HepG2 (cell line): ENCODE measurements around the gene AARSD1. TPM values are rescaled to one million over a fixed set of nuclear protein-coding genes. Genes with fewer than 3 reads are reported as not detected.

Experiments used
- FOXC1 ChIP-seq: sonication (generic); formaldehyde crosslinking; IDR thresholded peaks from 2 replicates; pipeline ENCODE4 v1.8.0; 2022; ENCODE audit warnings: mild to moderate bottlenecking, missing genetic modification reagents, borderline replicate concordance
- GATAD2A ChIP-seq: IDR thresholded peaks from 2 replicates; pipeline ENCODE4 v1.6.1; 2016
- GFI1 ChIP-seq: sonication (generic); formaldehyde crosslinking; IDR thresholded peaks from 2 replicates; pipeline ENCODE4 v1.5.0; 2020; ENCODE audit warnings: missing genetic modification reagents, mild to moderate bottlenecking, borderline replicate concordance
- HMG20A ChIP-seq: IDR thresholded peaks from 2 replicates; pipeline ENCODE4 v1.6.1; 2016; ENCODE audit warnings: borderline replicate concordance
- JARID2 ChIP-seq: sonication (generic); formaldehyde crosslinking; IDR thresholded peaks from 2 replicates; pipeline ENCODE4 v1.8.1; 2023; ENCODE audit warnings: missing genetic modification reagents, inconsistent platforms; ENCODE audit not compliant: insufficient replicate concordance
- MIXL1 ChIP-seq: IDR thresholded peaks from 2 replicates; pipeline ENCODE4 v1.6.1; 2016
- RNF2 ChIP-seq: fragments of 450-650 bp; conservative IDR thresholded peaks from 2 replicates; pipeline ENCODE4 v1.6.1; 2016; ENCODE audit warnings: low read depth
- SIX1 ChIP-seq: sonication (generic); formaldehyde crosslinking; IDR thresholded peaks from 2 replicates; pipeline ENCODE4 v1.4.0; 2020; ENCODE audit warnings: missing genetic modification reagents, borderline replicate concordance
- ZKSCAN8 ChIP-seq: IDR thresholded peaks from 2 replicates; pipeline ENCODE4 v1.6.1; 2016; ENCODE audit warnings: borderline replicate concordance, missing genetic modification reagents, missing compliant biosample characterization
- ZNF703 ChIP-seq: sonication (generic); formaldehyde crosslinking; IDR thresholded peaks from 2 replicates; pipeline ENCODE4 v1.5.1; 2020; ENCODE audit warnings: missing genetic modification reagents, mild to moderate bottlenecking, moderate library complexity, borderline replicate concordance
- ZNF737 ChIP-seq: sonication (generic); formaldehyde crosslinking; IDR thresholded peaks from 2 replicates; pipeline ENCODE4 v1.5.0; 2020; ENCODE audit warnings: missing genetic modification reagents, mild to moderate bottlenecking, borderline replicate concordance
- ZSCAN9 ChIP-seq: IDR thresholded peaks from 2 replicates; pipeline ENCODE4 v1.6.1; 2016; ENCODE audit warnings: borderline replicate concordance
- polyA plus RNA-seq, 8 experiments: library from polyadenylated mRNA; depleted of rRNA in 3 of 8; stranded (reverse) in 7 of 8; unstranded in 1 of 8; fragments of >200 nt; fragmentation: Illumina TruSeq in 4 of 8; extraction: Trizol in 4 of 8; gene quantifications; 2 replicates each; pipeline versions ENCODE4 v1.2.1 to v1.2.3, GENCODE V29; 2011 to 2016; ENCODE audit warnings: low read depth in 4 of 8, missing spikeins in 1 of 8, mixed read lengths in 1 of 8; ENCODE audit not compliant: insufficient read depth in 1 of 8
- total RNA-seq, 5 experiments: library from RNA; depleted of rRNA; stranded (reverse); fragments of >200 nt; fragmentation: Illumina TruSeq; extraction: Trizol; gene quantifications; 2 replicates each; pipeline ENCODE4 v1.2.3, GENCODE V29; 2016; ENCODE audit warnings: low read depth in 1 of 5
- TF ChIP-seq, protein P1 (sequence below): sonication (generic); formaldehyde crosslinking; conservative IDR thresholded peaks from 2 replicates; pipeline ENCODE4 v1.4.0; 2020; ENCODE audit warnings: mild to moderate bottlenecking, missing genetic modification reagents, moderate library complexity
- TF ChIP-seq, protein P2 (sequence below): sonication (generic); formaldehyde crosslinking; IDR thresholded peaks from 2 replicates; pipeline ENCODE4 v1.5.0; 2020; ENCODE audit warnings: mild to moderate bottlenecking, missing genetic modification reagents
- TF ChIP-seq, protein P3 (sequence below): sonication (generic); formaldehyde crosslinking; conservative IDR thresholded peaks from 2 replicates; pipeline ENCODE4 v1.4.0; 2020; ENCODE audit warnings: missing genetic modification reagents
- TF ChIP-seq, protein P4 (sequence below): sonication (generic); formaldehyde crosslinking; IDR thresholded peaks from 2 replicates; pipeline ENCODE4 v1.8.1; 2022; ENCODE audit warnings: low read depth, mild to moderate bottlenecking, missing genetic modification reagents
- TF ChIP-seq, protein P5 (sequence below), 2 experiments: fragments of 450-650 bp in 1 of 2; sonication (generic) in 1 of 2; formaldehyde crosslinking; IDR thresholded peaks; 2 replicates each; pipeline versions ENCODE4 v1.5.0 to v1.8.0; 2020 to 2022; ENCODE audit warnings: mild to moderate bottlenecking in 1 of 2, missing genetic modification reagents in 1 of 2

Gene AARSD1
- total and polyA plus RNA-seq, 2 of the 13 experiments (the other 11 are each of a cell fraction or from before 2014, with no cell fraction given), result 24.7 to 29.3 TPM

DNA sequence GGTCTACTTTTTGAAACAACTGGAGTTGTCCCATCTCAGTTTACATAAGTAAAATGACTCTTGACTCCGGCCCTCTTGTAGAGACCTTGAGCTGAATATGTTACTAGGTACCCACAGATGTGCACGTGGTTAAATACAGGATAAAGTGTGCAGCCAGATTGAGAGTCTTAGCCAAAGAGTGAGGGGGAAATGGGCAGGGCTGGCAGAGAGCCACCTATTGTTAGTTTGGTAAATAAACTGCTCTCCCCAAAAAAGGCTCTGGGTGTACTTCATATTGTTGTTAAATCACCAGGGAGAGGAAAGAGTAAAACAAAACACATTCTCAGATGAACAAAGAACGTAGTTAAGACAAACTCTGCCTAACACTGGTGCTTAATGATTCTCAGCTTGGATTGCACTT, 43.3 kb downstream of the AARSD1 start (continued):
- TF ChIP-seq, protein P1, sequence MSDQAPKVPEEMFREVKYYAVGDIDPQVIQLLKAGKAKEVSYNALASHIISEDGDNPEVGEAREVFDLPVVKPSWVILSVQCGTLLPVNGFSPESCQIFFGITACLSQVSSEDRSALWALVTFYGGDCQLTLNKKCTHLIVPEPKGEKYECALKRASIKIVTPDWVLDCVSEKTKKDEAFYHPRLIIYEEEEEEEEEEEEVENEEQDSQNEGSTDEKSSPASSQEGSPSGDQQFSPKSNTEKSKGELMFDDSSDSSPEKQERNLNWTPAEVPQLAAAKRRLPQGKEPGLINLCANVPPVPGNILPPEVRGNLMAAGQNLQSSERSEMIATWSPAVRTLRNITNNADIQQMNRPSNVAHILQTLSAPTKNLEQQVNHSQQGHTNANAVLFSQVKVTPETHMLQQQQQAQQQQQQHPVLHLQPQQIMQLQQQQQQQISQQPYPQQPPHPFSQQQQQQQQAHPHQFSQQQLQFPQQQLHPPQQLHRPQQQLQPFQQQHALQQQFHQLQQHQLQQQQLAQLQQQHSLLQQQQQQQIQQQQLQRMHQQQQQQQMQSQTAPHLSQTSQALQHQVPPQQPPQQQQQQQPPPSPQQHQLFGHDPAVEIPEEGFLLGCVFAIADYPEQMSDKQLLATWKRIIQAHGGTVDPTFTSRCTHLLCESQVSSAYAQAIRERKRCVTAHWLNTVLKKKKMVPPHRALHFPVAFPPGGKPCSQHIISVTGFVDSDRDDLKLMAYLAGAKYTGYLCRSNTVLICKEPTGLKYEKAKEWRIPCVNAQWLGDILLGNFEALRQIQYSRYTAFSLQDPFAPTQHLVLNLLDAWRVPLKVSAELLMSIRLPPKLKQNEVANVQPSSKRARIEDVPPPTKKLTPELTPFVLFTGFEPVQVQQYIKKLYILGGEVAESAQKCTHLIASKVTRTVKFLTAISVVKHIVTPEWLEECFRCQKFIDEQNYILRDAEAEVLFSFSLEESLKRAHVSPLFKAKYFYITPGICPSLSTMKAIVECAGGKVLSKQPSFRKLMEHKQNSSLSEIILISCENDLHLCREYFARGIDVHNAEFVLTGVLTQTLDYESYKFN (CRISPR knock-in tag), result peak; percentile 67; the same call in 1 of the 2 replicates
- TF ChIP-seq SIX1, result 0 out of 2 replicates have a peak, but pooled peaks have one; percentile 53
- TF ChIP-seq ZNF737 (CRISPR knock-in tag), result no peak; the same call in 1 of the 2 replicates
- TF ChIP-seq, protein P2, sequence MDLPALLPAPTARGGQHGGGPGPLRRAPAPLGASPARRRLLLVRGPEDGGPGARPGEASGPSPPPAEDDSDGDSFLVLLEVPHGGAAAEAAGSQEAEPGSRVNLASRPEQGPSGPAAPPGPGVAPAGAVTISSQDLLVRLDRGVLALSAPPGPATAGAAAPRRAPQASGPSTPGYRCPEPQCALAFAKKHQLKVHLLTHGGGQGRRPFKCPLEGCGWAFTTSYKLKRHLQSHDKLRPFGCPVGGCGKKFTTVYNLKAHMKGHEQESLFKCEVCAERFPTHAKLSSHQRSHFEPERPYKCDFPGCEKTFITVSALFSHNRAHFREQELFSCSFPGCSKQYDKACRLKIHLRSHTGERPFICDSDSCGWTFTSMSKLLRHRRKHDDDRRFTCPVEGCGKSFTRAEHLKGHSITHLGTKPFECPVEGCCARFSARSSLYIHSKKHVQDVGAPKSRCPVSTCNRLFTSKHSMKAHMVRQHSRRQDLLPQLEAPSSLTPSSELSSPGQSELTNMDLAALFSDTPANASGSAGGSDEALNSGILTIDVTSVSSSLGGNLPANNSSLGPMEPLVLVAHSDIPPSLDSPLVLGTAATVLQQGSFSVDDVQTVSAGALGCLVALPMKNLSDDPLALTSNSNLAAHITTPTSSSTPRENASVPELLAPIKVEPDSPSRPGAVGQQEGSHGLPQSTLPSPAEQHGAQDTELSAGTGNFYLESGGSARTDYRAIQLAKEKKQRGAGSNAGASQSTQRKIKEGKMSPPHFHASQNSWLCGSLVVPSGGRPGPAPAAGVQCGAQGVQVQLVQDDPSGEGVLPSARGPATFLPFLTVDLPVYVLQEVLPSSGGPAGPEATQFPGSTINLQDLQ, result no peak
- 0 out of 2 replicates have a peak, but pooled peaks have one; percentile 50 for TF ChIP-seq MIXL1 (CRISPR knock-in tag)
- TF ChIP-seq ZNF703 (CRISPR knock-in tag), result 0 out of 2 replicates have a peak, but pooled peaks have one; percentile 1
- TF ChIP-seq FOXC1, result no peak
- TF ChIP-seq GATAD2A (CRISPR knock-in tag), result peak; percentile 74; the same call in 1 of the 2 replicates
- TF ChIP-seq ZKSCAN8 (CRISPR knock-in tag), result 0 out of 2 replicates have a peak, but pooled peaks have one; percentile 39
- TF ChIP-seq RNF2, result no peak
- peak; percentile 79; the same call in 1 of the 2 replicates for TF ChIP-seq GFI1 (CRISPR knock-in tag)
- 0 out of 2 replicates have a peak, but pooled peaks have one; percentile 38 for TF ChIP-seq ZSCAN9
- TF ChIP-seq, protein P3, sequence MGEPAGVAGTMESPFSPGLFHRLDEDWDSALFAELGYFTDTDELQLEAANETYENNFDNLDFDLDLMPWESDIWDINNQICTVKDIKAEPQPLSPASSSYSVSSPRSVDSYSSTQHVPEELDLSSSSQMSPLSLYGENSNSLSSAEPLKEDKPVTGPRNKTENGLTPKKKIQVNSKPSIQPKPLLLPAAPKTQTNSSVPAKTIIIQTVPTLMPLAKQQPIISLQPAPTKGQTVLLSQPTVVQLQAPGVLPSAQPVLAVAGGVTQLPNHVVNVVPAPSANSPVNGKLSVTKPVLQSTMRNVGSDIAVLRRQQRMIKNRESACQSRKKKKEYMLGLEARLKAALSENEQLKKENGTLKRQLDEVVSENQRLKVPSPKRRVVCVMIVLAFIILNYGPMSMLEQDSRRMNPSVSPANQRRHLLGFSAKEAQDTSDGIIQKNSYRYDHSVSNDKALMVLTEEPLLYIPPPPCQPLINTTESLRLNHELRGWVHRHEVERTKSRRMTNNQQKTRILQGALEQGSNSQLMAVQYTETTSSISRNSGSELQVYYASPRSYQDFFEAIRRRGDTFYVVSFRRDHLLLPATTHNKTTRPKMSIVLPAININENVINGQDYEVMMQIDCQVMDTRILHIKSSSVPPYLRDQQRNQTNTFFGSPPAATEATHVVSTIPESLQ, result 0 out of 2 replicates have a peak, but pooled peaks have one; percentile 31
- TF ChIP-seq, protein P4, sequence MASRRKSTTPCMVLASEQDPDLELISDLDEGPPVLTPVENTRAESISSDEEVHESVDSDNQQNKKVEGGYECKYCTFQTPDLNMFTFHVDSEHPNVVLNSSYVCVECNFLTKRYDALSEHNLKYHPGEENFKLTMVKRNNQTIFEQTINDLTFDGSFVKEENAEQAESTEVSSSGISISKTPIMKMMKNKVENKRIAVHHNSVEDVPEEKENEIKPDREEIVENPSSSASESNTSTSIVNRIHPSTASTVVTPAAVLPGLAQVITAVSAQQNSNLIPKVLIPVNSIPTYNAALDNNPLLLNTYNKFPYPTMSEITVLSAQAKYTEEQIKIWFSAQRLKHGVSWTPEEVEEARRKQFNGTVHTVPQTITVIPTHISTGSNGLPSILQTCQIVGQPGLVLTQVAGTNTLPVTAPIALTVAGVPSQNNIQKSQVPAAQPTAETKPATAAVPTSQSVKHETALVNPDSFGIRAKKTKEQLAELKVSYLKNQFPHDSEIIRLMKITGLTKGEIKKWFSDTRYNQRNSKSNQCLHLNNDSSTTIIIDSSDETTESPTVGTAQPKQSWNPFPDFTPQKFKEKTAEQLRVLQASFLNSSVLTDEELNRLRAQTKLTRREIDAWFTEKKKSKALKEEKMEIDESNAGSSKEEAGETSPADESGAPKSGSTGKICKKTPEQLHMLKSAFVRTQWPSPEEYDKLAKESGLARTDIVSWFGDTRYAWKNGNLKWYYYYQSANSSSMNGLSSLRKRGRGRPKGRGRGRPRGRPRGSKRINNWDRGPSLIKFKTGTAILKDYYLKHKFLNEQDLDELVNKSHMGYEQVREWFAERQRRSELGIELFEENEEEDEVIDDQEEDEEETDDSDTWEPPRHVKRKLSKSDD (CRISPR knock-in tag), result no peak
- peak; percentile 47; the same call in 1 of the 2 replicates for TF ChIP-seq HMG20A (CRISPR knock-in tag)
- TF ChIP-seq, protein P5, sequence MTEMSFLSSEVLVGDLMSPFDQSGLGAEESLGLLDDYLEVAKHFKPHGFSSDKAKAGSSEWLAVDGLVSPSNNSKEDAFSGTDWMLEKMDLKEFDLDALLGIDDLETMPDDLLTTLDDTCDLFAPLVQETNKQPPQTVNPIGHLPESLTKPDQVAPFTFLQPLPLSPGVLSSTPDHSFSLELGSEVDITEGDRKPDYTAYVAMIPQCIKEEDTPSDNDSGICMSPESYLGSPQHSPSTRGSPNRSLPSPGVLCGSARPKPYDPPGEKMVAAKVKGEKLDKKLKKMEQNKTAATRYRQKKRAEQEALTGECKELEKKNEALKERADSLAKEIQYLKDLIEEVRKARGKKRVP (CRISPR knock-in tag; IDR thresholded peaks at IDR 0.05), result 0 out of 4 replicates have a peak, but pooled peaks of 1 of the 2 experiments have one; percentile 22
- TF ChIP-seq JARID2 (CRISPR knock-in tag), result no peak
